Trophoblast cell (in vitro differentiated cells and primary cell): Measurements from ENCODE around the gene RAD9A.

Experiments used
- DNase-seq, 2 donors: peaks; one replicate each; pipeline ENCODE4 v3.0.0-alpha.2; 2016
- H2AFZ ChIP-seq: 2 replicates; pipeline ENCODE4 v1.6.1; 2013; ENCODE audit warnings: low read length, moderate library complexity, mild to moderate bottlenecking; ENCODE audit not compliant: insufficient read depth, poor library complexity
- H2AK5ac ChIP-seq: 2 replicates; pipeline ENCODE4 v1.6.1; 2013; ENCODE audit warnings: mild to moderate bottlenecking, low read length
- H2BK120ac ChIP-seq: 2 replicates; pipeline ENCODE4 v1.6.1; 2013; ENCODE audit warnings: low read length, mild to moderate bottlenecking, moderate library complexity; ENCODE audit not compliant: insufficient read depth, poor library complexity
- H2BK12ac ChIP-seq: 2 replicates; pipeline ENCODE4 v1.6.1; 2013; ENCODE audit warnings: mild to moderate bottlenecking, low read length, moderate library complexity
- H2BK5ac ChIP-seq: 2 replicates; pipeline ENCODE4 v1.6.1; 2013; ENCODE audit warnings: low read length, low read depth, moderate library complexity, mild to moderate bottlenecking; ENCODE audit not compliant: poor library complexity
- H3K14ac ChIP-seq: 2 replicates; pipeline ENCODE4 v1.6.1; 2013; ENCODE audit warnings: mild to moderate bottlenecking, low read length
- H3K18ac ChIP-seq: 2 replicates; pipeline ENCODE4 v1.6.1; 2013; ENCODE audit warnings: mild to moderate bottlenecking, low read length
- H3K23ac ChIP-seq: 2 replicates; pipeline ENCODE4 v1.6.1; 2013; ENCODE audit warnings: low read length
- H3K27ac ChIP-seq: 2 replicates; pipeline ENCODE4 v1.5.1; 2013; ENCODE audit warnings: low read depth, mild to moderate bottlenecking, inconsistent platforms, low read length, moderate library complexity
- H3K27me3 ChIP-seq: 2 replicates; pipeline ENCODE4 v1.6.1; 2013; ENCODE audit warnings: inconsistent platforms, mild to moderate bottlenecking, low read length, moderate library complexity; ENCODE audit not compliant: insufficient read depth
- H3K36me3 ChIP-seq, 2 experiments: 1 replicate in 1 of 2; 2 replicates in 1 of 2; pipeline ENCODE4 v1.6.1; 2013; ENCODE audit warnings: low read length in 2 of 2, mild to moderate bottlenecking in 2 of 2, moderate library complexity in 1 of 2; ENCODE audit not compliant: insufficient read depth in 2 of 2, control insufficient read depth in 1 of 2
- H3K4ac ChIP-seq: 2 replicates; pipeline ENCODE4 v1.6.1; 2013; ENCODE audit warnings: low read depth, mild to moderate bottlenecking, low read length, moderate library complexity
- H3K4me1 ChIP-seq, 2 experiments: 1 replicate in 1 of 2; 2 replicates in 1 of 2; pipeline ENCODE4 v1.6.1; 2013; ENCODE audit warnings: low read length in 2 of 2, mild to moderate bottlenecking in 2 of 2, moderate library complexity in 1 of 2; ENCODE audit not compliant: insufficient read depth in 2 of 2, control insufficient read depth in 1 of 2
- H3K4me2 ChIP-seq: 2 replicates; pipeline ENCODE4 v1.6.1; 2013; ENCODE audit warnings: inconsistent platforms, mild to moderate bottlenecking, low read length, moderate library complexity
- H3K4me3 ChIP-seq: 2 replicates; pipeline ENCODE4 v1.5.1; 2013; ENCODE audit warnings: mild to moderate bottlenecking, low read depth, low read length, inconsistent platforms
- H3K79me1 ChIP-seq: one replicate; pipeline ENCODE4 v1.6.1; 2013; ENCODE audit warnings: low read length
- H3K79me2 ChIP-seq: 2 replicates; pipeline ENCODE4 v1.6.1; 2013; ENCODE audit warnings: low read length, mild to moderate bottlenecking; ENCODE audit not compliant: control insufficient read depth, insufficient read depth, poor library complexity
- H3K9ac ChIP-seq: 2 replicates; pipeline ENCODE4 v1.6.1; 2013; ENCODE audit warnings: mild to moderate bottlenecking, low read length
- H3K9me3 ChIP-seq: 2 replicates; pipeline ENCODE4 v1.6.1; 2013; ENCODE audit warnings: low read depth, mild to moderate bottlenecking, control low read depth, inconsistent platforms, low read length; ENCODE audit not compliant: insufficient read depth
- H4K12ac ChIP-seq: 2 replicates; pipeline ENCODE4 v1.6.1; 2013; ENCODE audit warnings: low read depth, mild to moderate bottlenecking, low read length, moderate library complexity
- H4K8ac ChIP-seq: 2 replicates; pipeline ENCODE4 v1.6.1; 2013; ENCODE audit warnings: low read depth, mild to moderate bottlenecking, low read length, moderate library complexity
- H4K91ac ChIP-seq: one replicate; pipeline ENCODE4 v1.6.1; 2013; ENCODE audit warnings: low read depth, mild to moderate bottlenecking, low read length, moderate library complexity
- WGBS: extraction: QIAGEN DNeasy Blood & Tissue Kit; methylation state at CpG from one replicate; pipeline ENCODE4 v1.1.7; 2013; ENCODE audit warnings: missing lambda C conversion rate; ENCODE audit not compliant: insufficient read length, insufficient coverage; ENCODE audit errors: extremely low coverage; 5-methylcytosine and 5-hydroxymethylcytosine counted together

The RAD9A gene

GRCh38 chr11:67393437-67393836, 1.7 kb downstream of the RAD9A start:
- Histone ChIP-seq H3K4ac (no peak overlapping the region), H2AFZ (no peak overlapping the region), H3K9ac (no peak overlapping the region), H3K27me3 (no peaks in the 10 kb centered on the region), H3K14ac (no peak overlapping the region), H3K4me2 (no peak overlapping the region), H4K8ac (no peak overlapping the region), H3K79me2 (peaks cover 6% of the 10 kb centered on the region), H3K27ac (no peak overlapping the region), H3K4me3 (no peak overlapping the region), H3K36me3 (peaks cover 31 to 40% of the 10 kb centered on the region in 2 experiments), H3K79me1 (peaks cover 7% of the 10 kb centered on the region), H4K12ac (no peak overlapping the region), H3K4me1 (peaks cover 6 to 10% of the 10 kb centered on the region in 2 experiments), H3K9me3 (no peaks in the 10 kb centered on the region), H2BK5ac (no peak overlapping the region), H2BK12ac (no peak overlapping the region), H3K18ac (no peak overlapping the region), H2AK5ac (no peak overlapping the region), H4K91ac (no peak overlapping the region), H2BK120ac (no peak overlapping the region), H3K23ac (no peak overlapping the region)
- no CpG with 5 or more reads among the region's 18 CpGs for WGBS
- no peak for DNase-seq

- no peak overlapping the region for H4K91ac ChIP-seq
- no peak overlapping the region for H4K12ac ChIP-seq
- H3K79me1 ChIP-seq: peaks cover 7% of the 10 kb centered on the region
- H3K4me2 ChIP-seq: no peak overlapping the region
- H2AK5ac ChIP-seq: no peak overlapping the region
- no peak overlapping the region for H3K9ac ChIP-seq
- H3K4ac ChIP-seq: no peak overlapping the region
- no peak overlapping the region for H3K4me3 ChIP-seq
- H2BK12ac ChIP-seq: no peak overlapping the region
- H4K8ac ChIP-seq: no peak overlapping the region
- H2AFZ ChIP-seq: no peak overlapping the region
- H2BK120ac ChIP-seq: no peak overlapping the region
- H3K79me2 ChIP-seq: peaks cover 6% of the 10 kb centered on the region
- no peak overlapping the region for H3K14ac ChIP-seq
- no peaks in the 10 kb centered on the region for H3K27me3 ChIP-seq
- DNase-seq: no peak
- H3K23ac ChIP-seq: no peak overlapping the region
- H3K4me1 ChIP-seq: peaks cover 6 to 10% of the 10 kb centered on the region in 2 experiments
- WGBS: no CpG with 5 or more reads among the region's 5 CpGs
- no peaks in the 10 kb centered on the region for H3K9me3 ChIP-seq
- no peak overlapping the region for H2BK5ac ChIP-seq
- H3K27ac ChIP-seq: no peak overlapping the region
- H3K36me3 ChIP-seq: peaks cover 37 to 46% of the 10 kb centered on the region in 2 experiments
- H3K18ac ChIP-seq: no peak overlapping the region
Observed at GRCh38 chr11:67393990-67394389, 2.2 kb downstream of the RAD9A start.

- H3K23ac ChIP-seq: no peak overlapping the region
- no CpG with 5 or more reads among the region's 19 CpGs for WGBS
- H3K9ac ChIP-seq: no peak overlapping the region
Observed at GRCh38 chr11:67395555-67396258, 3.9 kb downstream of the RAD9A start.

GRCh38 chr11:67396259-67396581, 4.4 kb downstream of the RAD9A start:
- H3K4me3 ChIP-seq: no peak overlapping the region
- H3K4ac ChIP-seq: no peak overlapping the region
- H2BK120ac ChIP-seq: no peak overlapping the region
- no peak overlapping the region for H3K9ac ChIP-seq
- H4K8ac ChIP-seq: no peak overlapping the region
- no peak overlapping the region for H3K18ac ChIP-seq
- H4K12ac ChIP-seq: no peak overlapping the region
- H2AK5ac ChIP-seq: no peak overlapping the region
- no peak overlapping the region for H3K4me2 ChIP-seq
- H2BK12ac ChIP-seq: no peak overlapping the region
- no peak overlapping the region for H2BK5ac ChIP-seq
- peaks cover 9% of the 10 kb centered on the region for H3K79me1 ChIP-seq
- H3K14ac ChIP-seq: no peak overlapping the region
- H3K9me3 ChIP-seq: no peaks in the 10 kb centered on the region
- peaks cover 50 to 59% of the 10 kb centered on the region in 2 experiments for H3K36me3 ChIP-seq
- no peak for DNase-seq
- no peak overlapping the region for H3K23ac ChIP-seq
- no peak overlapping the region for H4K91ac ChIP-seq
- no CpG with 5 or more reads among the region's 7 CpGs for WGBS
- peaks cover 16 to 19% of the 10 kb centered on the region in 2 experiments for H3K4me1 ChIP-seq
- H3K27ac ChIP-seq: no peak overlapping the region
- no peak overlapping the region for H2AFZ ChIP-seq
- peaks cover 12% of the 10 kb centered on the region for H3K79me2 ChIP-seq
- H3K27me3 ChIP-seq: no peaks in the 10 kb centered on the region

More at GRCh38 chr11:67395555-67396258, 3.9 kb downstream of the RAD9A start:
- Histone ChIP-seq H4K91ac (no peak overlapping the region), H3K14ac (no peak overlapping the region), H3K4ac (no peak overlapping the region), H3K27me3 (no peaks in the 10 kb centered on the region), H4K8ac (no peak overlapping the region), H3K36me3 (peaks cover 50 to 59% of the 10 kb centered on the region in 2 experiments), H3K4me2 (no peak overlapping the region), H3K18ac (no peak overlapping the region), H2BK120ac (no peak overlapping the region), H3K4me3 (no peak overlapping the region), H3K79me1 (peaks cover 7% of the 10 kb centered on the region), H2BK12ac (no peak overlapping the region), H3K4me1 (peaks cover 13 to 17% of the 10 kb centered on the region in 2 experiments), H3K27ac (no peak overlapping the region), H3K79me2 (peaks cover 8% of the 10 kb centered on the region), H3K9me3 (no peaks in the 10 kb centered on the region), H4K12ac (no peak overlapping the region), H2AFZ (no peak overlapping the region), H2BK5ac (no peak overlapping the region), H2AK5ac (no peak overlapping the region)
- no peak for DNase-seq
